AG09319 (cell line): ENCODE data around the gene ARMC9.

Experiments
- DNase-seq: peaks from one replicate; pipeline ENCODE4 v3.0.0-alpha.2; 2010; ENCODE audit warnings: low read depth; ENCODE audit errors: extremely low read depth
- TF ChIP-seq, protein P1 (sequence below): IDR thresholded peaks from 2 replicates; pipeline ENCODE4 v1.5.1; 2011; ENCODE audit warnings: low read depth, mild to moderate bottlenecking, inconsistent platforms, low read length, moderate library complexity

Gene ARMC9

DNA sequence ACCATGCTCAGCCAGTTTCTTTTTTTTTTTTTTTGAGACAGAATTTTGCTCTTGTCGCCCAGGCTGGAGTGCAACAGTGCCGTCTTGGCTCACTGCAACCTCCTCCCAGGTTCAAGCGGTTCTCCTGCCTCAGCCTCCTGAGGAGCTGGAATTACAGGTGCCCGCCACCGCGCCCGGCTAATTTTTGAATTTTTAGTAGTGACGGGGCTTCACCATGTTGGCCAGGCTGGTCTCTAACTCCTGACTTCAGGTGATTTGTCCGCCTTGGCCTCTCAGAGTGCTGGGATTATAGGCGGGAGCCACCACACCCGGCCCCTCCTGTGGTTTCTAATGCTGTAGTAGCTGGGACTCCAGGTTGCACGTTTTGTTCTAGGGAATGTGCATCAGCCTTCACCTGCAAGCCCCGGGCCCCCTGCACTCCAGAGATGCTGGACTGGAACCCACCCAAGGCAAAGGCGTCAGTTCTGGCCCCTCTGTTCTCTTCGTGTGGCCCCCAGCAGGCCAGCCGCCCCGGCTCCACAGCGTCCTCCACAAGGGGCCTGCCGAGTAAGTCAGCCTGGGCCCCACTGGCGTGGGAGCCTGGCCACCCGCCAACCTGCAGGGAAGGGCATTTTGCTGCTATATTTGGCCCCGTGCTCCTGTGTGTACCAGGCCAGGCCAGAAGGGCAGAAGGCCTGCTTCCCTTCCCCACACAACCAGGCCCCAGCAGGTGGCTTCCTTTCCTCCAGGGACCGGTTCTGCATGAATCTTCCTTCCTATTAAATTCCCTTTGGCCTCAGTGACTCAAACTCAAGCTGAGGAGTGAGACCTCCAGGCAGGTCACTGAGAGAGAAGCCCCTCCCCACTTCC is 171.4 kb downstream of the ARMC9 start:
- TF ChIP-seq, protein P1, sequence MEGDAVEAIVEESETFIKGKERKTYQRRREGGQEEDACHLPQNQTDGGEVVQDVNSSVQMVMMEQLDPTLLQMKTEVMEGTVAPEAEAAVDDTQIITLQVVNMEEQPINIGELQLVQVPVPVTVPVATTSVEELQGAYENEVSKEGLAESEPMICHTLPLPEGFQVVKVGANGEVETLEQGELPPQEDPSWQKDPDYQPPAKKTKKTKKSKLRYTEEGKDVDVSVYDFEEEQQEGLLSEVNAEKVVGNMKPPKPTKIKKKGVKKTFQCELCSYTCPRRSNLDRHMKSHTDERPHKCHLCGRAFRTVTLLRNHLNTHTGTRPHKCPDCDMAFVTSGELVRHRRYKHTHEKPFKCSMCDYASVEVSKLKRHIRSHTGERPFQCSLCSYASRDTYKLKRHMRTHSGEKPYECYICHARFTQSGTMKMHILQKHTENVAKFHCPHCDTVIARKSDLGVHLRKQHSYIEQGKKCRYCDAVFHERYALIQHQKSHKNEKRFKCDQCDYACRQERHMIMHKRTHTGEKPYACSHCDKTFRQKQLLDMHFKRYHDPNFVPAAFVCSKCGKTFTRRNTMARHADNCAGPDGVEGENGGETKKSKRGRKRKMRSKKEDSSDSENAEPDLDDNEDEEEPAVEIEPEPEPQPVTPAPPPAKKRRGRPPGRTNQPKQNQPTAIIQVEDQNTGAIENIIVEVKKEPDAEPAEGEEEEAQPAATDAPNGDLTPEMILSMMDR: no peak
- no peak for DNase-seq

DNA sequence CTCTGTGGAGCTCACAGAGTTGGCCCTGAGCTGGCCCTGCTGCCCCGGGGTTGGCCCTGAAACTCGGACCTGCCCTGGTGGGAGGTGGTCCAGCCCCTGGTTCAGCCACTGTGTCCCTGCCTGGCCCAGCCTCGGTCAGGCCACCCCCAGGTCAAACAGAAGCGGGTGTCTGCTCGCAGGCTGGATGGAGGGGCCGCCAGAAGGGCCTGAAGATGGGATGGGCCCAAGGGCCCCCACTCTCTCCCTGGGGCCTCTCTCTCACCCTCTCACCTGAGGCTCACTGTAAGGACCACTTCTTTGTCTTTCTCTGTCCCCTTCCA is 172.0 kb downstream of the ARMC9 start:
- TF ChIP-seq, protein P1: no peak
- no peak for DNase-seq

DNA sequence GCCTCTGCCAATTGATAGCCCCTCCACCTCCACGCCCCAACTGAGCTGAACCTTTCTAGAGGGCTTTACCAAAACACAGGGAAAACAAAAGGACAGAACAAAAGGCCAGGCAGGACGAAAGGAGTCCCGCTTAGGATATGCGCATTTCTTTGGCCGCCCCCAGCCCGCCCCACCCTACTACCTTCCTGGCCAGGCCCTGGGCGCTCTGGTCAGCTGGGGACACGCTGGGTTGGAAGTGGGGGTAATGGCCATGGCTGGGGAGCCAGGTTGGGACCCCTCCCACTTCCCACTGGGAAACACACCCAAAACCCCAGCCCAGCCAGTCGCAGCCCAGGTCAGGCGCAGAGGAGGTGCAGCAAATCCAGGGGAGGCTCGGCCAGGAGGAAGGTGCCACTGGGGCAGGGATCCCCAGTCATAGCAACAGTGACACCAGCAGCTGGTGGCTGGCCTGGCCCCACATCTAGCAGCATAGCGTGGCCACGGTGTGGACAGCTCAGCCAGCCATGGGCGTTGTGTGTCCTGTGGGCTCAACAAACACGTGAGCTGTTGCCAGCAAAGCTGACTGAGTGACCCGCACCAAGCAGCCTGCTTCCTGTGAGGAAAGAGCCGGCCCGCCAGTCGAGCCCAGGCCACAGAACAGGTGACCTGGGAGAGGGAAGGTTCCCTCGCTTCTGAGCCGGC is 172.5 kb downstream of the ARMC9 start:
- no peak for DNase-seq
- TF ChIP-seq, protein P1: no peak

DNA sequence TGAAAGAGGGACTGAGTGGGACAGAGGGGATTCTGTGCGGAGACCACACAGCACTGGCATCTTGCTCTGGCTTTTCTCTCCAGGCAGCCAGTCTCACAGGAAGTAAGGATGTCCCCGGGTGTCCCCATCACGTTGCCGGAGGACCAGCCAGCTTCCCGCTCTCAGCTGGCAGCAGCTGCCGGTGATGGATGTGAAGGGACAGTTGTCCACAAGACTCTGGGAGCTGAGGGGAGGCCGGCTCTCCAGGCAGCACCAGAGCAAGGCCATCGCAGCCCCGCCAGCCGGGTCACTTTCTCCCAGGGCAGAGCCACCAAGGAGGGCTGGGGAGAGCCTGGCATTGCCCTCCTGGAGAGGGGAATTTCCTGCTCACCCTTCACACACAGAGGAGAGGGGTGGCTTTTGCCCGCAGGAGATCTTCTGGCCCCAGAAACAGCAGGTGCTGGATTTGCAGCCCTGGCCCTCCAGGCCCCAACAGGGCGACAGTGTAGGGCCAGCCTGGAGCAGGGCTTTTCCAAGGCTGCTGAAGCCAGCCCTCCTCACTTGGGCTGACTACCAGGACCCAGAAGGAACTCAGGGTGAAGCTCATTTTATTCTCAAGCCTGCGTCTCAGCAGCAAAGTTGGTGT is 173.1 kb downstream of the ARMC9 start:
- no peak for DNase-seq
- TF ChIP-seq, protein P1: no peak

DNA sequence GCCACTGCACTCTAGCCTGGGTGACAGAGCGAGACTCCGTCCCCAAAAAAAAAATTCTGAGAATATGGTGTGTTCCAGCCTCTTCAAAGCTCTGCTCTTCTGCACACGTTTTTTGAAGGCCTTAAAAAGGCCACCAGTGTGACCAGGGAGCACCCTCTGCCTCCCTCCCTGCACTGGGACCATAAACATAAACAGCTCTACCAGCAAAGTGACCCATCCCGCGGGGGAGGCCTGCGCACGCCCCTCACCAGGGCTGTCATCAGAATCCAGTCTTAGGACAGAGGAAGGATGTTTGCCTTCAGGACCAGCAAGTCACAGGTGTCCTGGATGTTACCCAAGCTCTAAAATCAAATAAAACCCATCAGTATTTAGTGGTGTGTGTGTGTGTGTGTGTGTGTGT is 173.9 kb downstream of the ARMC9 start:
- DNase-seq: no peak
- TF ChIP-seq, protein P1: no peak

DNA sequence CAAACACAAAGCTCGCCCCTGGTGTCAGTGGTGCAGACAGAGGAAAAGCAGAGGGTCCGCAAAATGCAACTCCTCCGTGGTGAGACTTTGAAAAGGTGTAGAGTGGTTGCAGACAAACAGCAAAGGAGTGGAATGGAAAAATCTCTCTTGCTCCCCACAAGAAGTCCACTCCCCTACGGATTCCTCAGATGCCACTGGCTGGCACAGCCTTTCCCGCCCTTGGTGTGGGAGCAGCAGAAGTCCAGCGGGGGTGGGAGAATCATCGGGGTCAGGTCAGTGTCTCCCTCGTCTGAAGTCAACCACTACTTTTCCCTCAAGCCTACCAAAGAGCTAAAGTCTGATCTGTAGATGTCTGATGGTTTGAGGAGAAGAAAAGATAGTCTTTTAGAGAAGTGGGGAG is 174.8 kb downstream of the ARMC9 start:
- TF ChIP-seq, protein P1: no peak
- DNase-seq: no peak

DNA sequence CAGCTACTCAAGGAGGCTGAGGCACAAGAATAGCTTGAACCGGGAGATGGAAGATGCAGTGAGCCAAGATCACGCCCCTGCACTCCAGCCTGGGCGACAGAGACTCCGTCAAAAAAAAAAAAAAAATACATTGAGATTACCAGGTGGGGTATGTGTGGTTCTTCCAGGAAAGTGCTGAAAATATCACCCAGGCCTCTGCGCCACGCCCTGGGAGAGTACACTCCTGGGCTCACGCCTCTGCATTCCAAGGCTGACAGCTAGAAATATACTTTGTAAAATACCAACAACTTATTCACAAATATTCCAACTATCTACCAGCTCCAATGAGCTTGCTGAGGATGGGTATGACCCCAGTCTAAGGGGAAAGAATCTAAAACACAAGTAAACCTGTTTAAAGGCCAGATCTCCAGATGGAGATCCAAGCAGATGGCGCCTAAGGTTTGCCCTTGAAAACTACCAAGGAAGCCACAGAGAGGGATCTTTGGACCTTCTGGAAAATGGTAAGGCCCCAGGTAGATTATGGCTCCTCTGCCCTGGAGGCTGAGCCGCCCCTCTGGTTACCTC is 175.4 kb downstream of the ARMC9 start:
- no peak for DNase-seq
- TF ChIP-seq, protein P1: no peak
